Sigmoid colon (tissue), 7 donors: ENCODE measurements around the gene C2CD4C. TPM values are rescaled to one million over a fixed set of nuclear protein-coding genes. Genes with fewer than 3 reads are reported as not detected.

ENCODE experiments used
- DNase-seq: peaks from one replicate; pipeline ENCODE4 v3.0.0-alpha.2; 2019
- H3K27ac ChIP-seq, 4 donors: fragments of 200-600 bp; sonication (generic); one replicate each; pipeline ENCODE4 v1.5.1; 2016 to 2019; ENCODE audit warnings: mild to moderate bottlenecking in 1 of 4
- H3K27me3 ChIP-seq, 3 donors: fragments of 200-600 bp; sonication (generic); one replicate each; pipeline ENCODE4 v1.5.1; 2019; ENCODE audit warnings: mild to moderate bottlenecking in 1 of 3
- H3K36me3 ChIP-seq, 4 donors: fragments of 200-600 bp; sonication (generic); one replicate each; pipeline ENCODE4 v1.5.1; 2016 to 2019
- H3K4me1 ChIP-seq, 4 donors: fragments of 200-600 bp; sonication (generic); one replicate each; pipeline ENCODE4 v1.5.1; 2017 to 2019
- H3K4me3 ChIP-seq, 4 donors: fragments of 200-600 bp; sonication (generic); one replicate each; pipeline ENCODE4 v1.5.1; 2017 to 2019; ENCODE audit warnings: mild to moderate bottlenecking in 2 of 4, moderate library complexity in 1 of 4
- H3K9me3 ChIP-seq, 4 donors: fragments of 200-600 bp in 3 of 4; sonication (generic) in 3 of 4; one replicate each; pipeline versions ENCODE4 v1.5.1 to v1.6.1; 2013 to 2019
- CTCF ChIP-seq, 4 experiments: fragments of 450-650 bp in 3 of 4; fragments of 200-600 bp in 1 of 4; IDR thresholded peaks; one replicate each; pipeline ENCODE4 v1.5.1; 2016 to 2019; ENCODE audit warnings: antibody characterized with exemption in 4 of 4, mild to moderate bottlenecking in 3 of 4, moderate library complexity in 2 of 4
- EP300 ChIP-seq, 4 donors: sonication (generic); formaldehyde crosslinking; IDR thresholded peaks; one replicate each; pipeline ENCODE4 v1.6.1; 2017; ENCODE audit warnings: antibody characterized with exemption in 4 of 4
- POLR2A ChIP-seq, 2 donors: fragments of 450-650 bp; IDR thresholded peaks; one replicate each; pipeline ENCODE4 v1.6.1; 2016; ENCODE audit warnings: antibody characterized with exemption in 2 of 2, mild to moderate bottlenecking in 2 of 2, moderate library complexity in 2 of 2
- POLR2AphosphoS5 ChIP-seq, 4 donors: sonication (generic); formaldehyde crosslinking; IDR thresholded peaks; one replicate each; pipeline ENCODE4 v1.6.1; 2017; ENCODE audit warnings: antibody characterized with exemption in 4 of 4
- WGBS, 2 donors: extraction: QIAGEN DNeasy Blood & Tissue Kit; methylation state at CpG; one replicate each; pipeline ENCODE4 v1.1.7; 2013; 5-methylcytosine and 5-hydroxymethylcytosine counted together
- intact Hi-C: fragments of 100-400 bp; cut with DNase I; formaldehyde crosslinking; loops from one replicate; pipeline ENCODE4 v1.15.1; 2023
- polyA plus RNA-seq, 3 donors: library from polyadenylated mRNA; stranded (reverse); fragments of 200-250 nt; gene quantifications; one replicate each; pipeline ENCODE4 v1.2.3, GENCODE V29; 2013
- total RNA-seq, 4 donors: library from RNA; depleted of rRNA; stranded (reverse); fragments of >200 nt; gene quantifications; one replicate each; pipeline ENCODE4 v1.1.0, GENCODE V29; 2016
- donor health status: healthy with polysubstance abuse.
- donor health status: Bipolar disorder and iron deficiency.
- donor health status: healthy.

The C2CD4C gene
- total and polyA plus RNA-seq, 7 donors, result under 0.01 to 1.2 (median 0.76) TPM; not detected in 1

- Histone ChIP-seq H3K4me1 (no peaks in the 10 kb centered on the region), H3K27me3 (peaks cover 0 to 37% (median 10%) of the 10 kb centered on the region in 3 donors)
- no peak for DNase-seq
Observed at GRCh38 chr19:369256-369655, 39.7 kb downstream of the C2CD4C start.

GRCh38 chr19:368630-369024 is 40.3 kb downstream of the C2CD4C start:
- no peaks in the 10 kb centered on the region for H3K4me1 ChIP-seq
- TF ChIP-seq EP300 (IDR thresholded peaks at IDR 0.05) (no peak), POLR2AphosphoS5 (IDR thresholded peaks at IDR 0.05) (no peak), POLR2A (IDR thresholded peaks at IDR 0.05) (no peak), CTCF (IDR thresholded peaks at IDR 0.05) (no peak)
- H3K9me3 ChIP-seq, result no peaks in the 10 kb centered on the region
- no peak overlapping the region for H3K4me3 ChIP-seq
- intact Hi-C loops, result no loop called here
- no peak overlapping the region for H3K27ac ChIP-seq
- no peak for DNase-seq
- WGBS, 2 donors, result 72 to 74% methylated on average over 7 of the region's 7 CpGs
- H3K27me3 ChIP-seq, result peaks cover 0 to 34% (median 5%) of the 10 kb centered on the region in 3 donors
- H3K36me3 ChIP-seq, result no peaks in the 10 kb centered on the region

More at GRCh38 chr19:369256-369655, 39.7 kb downstream of the C2CD4C start:
- no peaks in the 10 kb centered on the region for H3K9me3 ChIP-seq
- H3K27ac ChIP-seq, result no peak overlapping the region
- WGBS, 2 donors, result 86 to 87% methylated on average over 13 of the region's 13 CpGs
- no peaks in the 10 kb centered on the region for H3K36me3 ChIP-seq
- no peak for TF ChIP-seq CTCF (IDR thresholded peaks at IDR 0.05)
- no peak for TF ChIP-seq POLR2A (IDR thresholded peaks at IDR 0.05)
- no peak for TF ChIP-seq EP300 (IDR thresholded peaks at IDR 0.05)
- no peak for TF ChIP-seq POLR2AphosphoS5 (IDR thresholded peaks at IDR 0.05)
- H3K4me3 ChIP-seq, result no peak overlapping the region
- intact Hi-C loops, result no loop called here

GRCh38 chr19:367963-368629 is 40.9 kb downstream of the C2CD4C start:
- Histone ChIP-seq H3K4me3 (no peak overlapping the region), H3K27me3 (peaks cover 0 to 34% (median 0%) of the 10 kb centered on the region in 3 donors), H3K36me3 (no peaks in the 10 kb centered on the region), H3K27ac (no peak overlapping the region), H3K4me1 (no peaks in the 10 kb centered on the region), H3K9me3 (no peaks in the 10 kb centered on the region)
- intact Hi-C loops, result no loop called here
- 73 to 74% methylated on average over 22 of the region's 22 CpGs for WGBS, 2 donors
- DNase-seq, result no peak
- TF ChIP-seq EP300 (IDR thresholded peaks at IDR 0.05), result no peak
- TF ChIP-seq CTCF (IDR thresholded peaks at IDR 0.05), result no peak
- no peak for TF ChIP-seq POLR2AphosphoS5 (IDR thresholded peaks at IDR 0.05)
- no peak for TF ChIP-seq POLR2A (IDR thresholded peaks at IDR 0.05)

DNA sequence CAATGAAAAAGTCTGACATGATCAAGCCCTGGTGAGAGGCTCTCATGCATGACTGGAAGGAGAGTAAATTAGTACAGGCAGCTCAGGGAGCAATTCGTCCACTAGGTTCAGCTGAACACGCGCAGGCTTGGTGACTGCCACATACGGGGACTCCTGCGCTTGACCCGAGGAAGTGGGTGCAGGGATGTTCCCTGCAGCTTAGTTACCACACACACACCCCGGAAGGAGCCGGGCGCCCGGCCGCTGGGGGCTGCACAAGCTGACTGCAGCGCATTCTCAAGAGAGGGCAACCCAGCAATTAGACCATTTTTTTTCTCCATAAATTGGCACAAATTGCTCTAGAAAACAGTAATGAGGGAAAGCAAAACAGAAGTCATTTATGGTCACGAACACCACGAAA is 41.4 kb downstream of the C2CD4C start:
- 87 to 91% methylated on average over 14 of the region's 14 CpGs for WGBS, 2 donors
- intact Hi-C loops, result no loop called here
- H3K4me1 ChIP-seq, result no peaks in the 10 kb centered on the region
- TF ChIP-seq POLR2A (IDR thresholded peaks at IDR 0.05) (no peak), CTCF (IDR thresholded peaks at IDR 0.05) (no peak), POLR2AphosphoS5 (IDR thresholded peaks at IDR 0.05) (no peak), EP300 (IDR thresholded peaks at IDR 0.05) (no peak)
- no peaks in the 10 kb centered on the region for H3K9me3 ChIP-seq
- no peak for DNase-seq
- H3K4me3 ChIP-seq, result no peak overlapping the region
- peaks cover 0 to 33% (median 0%) of the 10 kb centered on the region in 3 donors for H3K27me3 ChIP-seq
- no peak overlapping the region for H3K27ac ChIP-seq
- H3K36me3 ChIP-seq, result no peaks in the 10 kb centered on the region

GRCh38 chr19:366951-367350 is 42.0 kb downstream of the C2CD4C start:
- Histone ChIP-seq H3K4me3 (no peak overlapping the region), H3K27ac (no peak overlapping the region), H3K9me3 (no peaks in the 10 kb centered on the region), H3K4me1 (no peaks in the 10 kb centered on the region), H3K36me3 (no peaks in the 10 kb centered on the region), H3K27me3 (peaks cover 0 to 28% (median 0%) of the 10 kb centered on the region in 3 donors)
- no peak for DNase-seq
- TF ChIP-seq CTCF (IDR thresholded peaks at IDR 0.05) (no peak), EP300 (IDR thresholded peaks at IDR 0.05) (no peak), POLR2A (IDR thresholded peaks at IDR 0.05) (no peak), POLR2AphosphoS5 (IDR thresholded peaks at IDR 0.05) (no peak)
- WGBS, 2 donors, result 89 to 92% methylated on average over 8 of the region's 8 CpGs
- intact Hi-C loops, result no loop called here
